Measurements from ENCODE around the gene PPIA. TPM values are rescaled to one million over a fixed set of nuclear protein-coding genes. Genes with fewer than 3 reads are reported as not detected.

Gene PPIA
- total RNA-seq, 4 donors from 2014 or later, result 474 to 1,393 (median 544) TPM

DNA sequence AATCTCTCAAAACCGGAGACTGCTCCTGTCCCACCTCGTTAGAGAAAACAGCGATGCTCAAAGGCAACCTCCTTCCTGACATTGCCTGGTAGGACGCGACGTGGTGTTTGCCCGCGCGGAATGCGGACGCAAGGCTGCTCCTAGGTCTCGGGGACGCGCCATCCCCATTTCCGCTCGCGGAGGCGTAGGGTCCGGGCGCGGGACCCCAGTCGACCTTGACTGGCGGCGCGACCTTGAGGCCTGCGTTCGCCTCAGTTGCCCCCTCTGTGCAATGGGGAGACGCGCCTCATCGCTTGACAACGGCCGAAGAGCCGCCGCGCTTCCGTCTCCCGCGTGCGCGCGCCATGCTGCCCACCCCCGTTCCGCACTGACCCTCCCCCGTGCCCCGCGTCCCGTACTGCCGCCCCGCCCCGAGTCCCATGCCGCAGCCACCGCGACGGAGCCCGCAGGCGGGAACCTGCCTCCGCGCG lies 412 bp upstream of the PPIA start:
- Histone ChIP-seq H3K9me3 (no peaks in the 10 kb centered on the region), H3K36me3 (no peaks in the 10 kb centered on the region), H3K27ac (peak overlapping the region; percentile 96 to 99), H3K27me3 (no peaks in the 10 kb centered on the region), H3K4me1 (no peaks in the 10 kb centered on the region), H3K4me3 (peak overlapping the region; percentile 60 to 97)
- DNase-seq, result no peak
- intact Hi-C loops (cut with DNase I; ENCODE audit: low total_unique reads), result no loop called here
- TF ChIP-seq POLR2A (IDR thresholded peaks at IDR 0.05) (no peak), CTCF (IDR thresholded peaks at IDR 0.05) (peak in 1 of 4 experiments; percentile 22)

DNA sequence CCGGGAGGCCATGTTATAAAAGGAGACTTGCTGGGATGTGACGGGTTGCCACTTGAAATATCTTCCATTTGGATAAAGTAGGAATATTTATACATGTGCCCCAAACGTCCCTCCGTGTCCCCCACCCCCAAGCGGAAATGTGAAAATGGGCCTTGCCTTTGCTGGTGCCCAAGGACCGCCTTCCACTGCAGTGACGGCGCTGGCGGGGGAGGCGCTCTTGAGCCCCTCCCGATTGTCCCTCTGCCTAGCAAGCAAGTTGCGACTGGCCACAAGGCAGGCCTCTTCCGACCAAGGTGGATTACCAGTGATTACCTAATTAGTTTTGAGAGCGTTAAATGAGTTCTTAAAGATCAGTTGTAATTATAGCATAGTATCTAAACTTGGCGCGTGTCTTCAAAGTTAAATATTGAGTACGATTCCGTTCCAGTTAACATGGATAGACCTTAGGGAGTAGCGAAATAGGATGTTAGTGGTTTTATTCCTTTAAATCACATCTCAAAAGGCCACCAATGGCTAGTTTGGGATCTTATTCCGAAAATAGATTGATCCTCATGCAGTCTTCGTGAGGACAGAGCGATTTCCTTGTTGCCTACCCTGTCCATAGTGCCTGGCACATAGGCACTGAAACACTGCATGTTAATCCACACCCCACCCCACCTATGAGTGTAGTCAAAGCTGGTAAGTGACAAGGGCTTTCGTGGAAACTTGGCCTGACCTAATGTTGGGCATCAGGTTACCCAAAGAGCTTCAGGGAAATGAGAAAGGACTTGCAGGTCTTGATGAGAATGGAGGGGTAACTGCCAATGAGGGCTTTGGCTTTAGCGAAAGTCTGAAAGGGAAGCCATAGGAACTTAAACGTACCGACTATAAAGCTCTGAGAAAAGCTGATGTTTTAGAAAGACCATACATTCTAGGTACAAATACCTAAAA lies 1.1 kb downstream of the PPIA start:
- H3K9me3 ChIP-seq, result no peaks in the 10 kb centered on the region
- intact Hi-C loops (cut with DNase I; ENCODE audit: low total_unique reads), result no loop called here
- TF ChIP-seq POLR2A (IDR thresholded peaks at IDR 0.05) (peak in 1 of 2 donors; percentile 56), CTCF (IDR thresholded peaks at IDR 0.05) (peak in 2 of 4 experiments; percentile 32 to 39)
- no peaks in the 10 kb centered on the region for H3K4me1 ChIP-seq
- peak overlapping the region; percentile 60 to 97 for H3K4me3 ChIP-seq
- DNase-seq, result peak; percentile 85 to 86
- H3K36me3 ChIP-seq, result no peaks in the 10 kb centered on the region
- peak overlapping the region; percentile 96 to 99 for H3K27ac ChIP-seq
- H3K27me3 ChIP-seq, result no peaks in the 10 kb centered on the region

- no peak for TF ChIP-seq CTCF (IDR thresholded peaks at IDR 0.05)
- TF ChIP-seq POLR2A (IDR thresholded peaks at IDR 0.05), result no peak
- Histone ChIP-seq H3K36me3 (no peaks in the 10 kb centered on the region), H3K27ac (peak overlapping the region; percentile 96 to 99), H3K27me3 (no peaks in the 10 kb centered on the region), H3K9me3 (no peaks in the 10 kb centered on the region), H3K4me3 (peak overlapping the region in 1 of 2 donors; percentile 97), H3K4me1 (no peaks in the 10 kb centered on the region)
- intact Hi-C loops (cut with DNase I; ENCODE audit: low total_unique reads), result no loop called here
- DNase-seq, result no peak
These were observed 2.3 kb downstream of the PPIA start for GRCh38 chr7:44798649-44799305.

DNA sequence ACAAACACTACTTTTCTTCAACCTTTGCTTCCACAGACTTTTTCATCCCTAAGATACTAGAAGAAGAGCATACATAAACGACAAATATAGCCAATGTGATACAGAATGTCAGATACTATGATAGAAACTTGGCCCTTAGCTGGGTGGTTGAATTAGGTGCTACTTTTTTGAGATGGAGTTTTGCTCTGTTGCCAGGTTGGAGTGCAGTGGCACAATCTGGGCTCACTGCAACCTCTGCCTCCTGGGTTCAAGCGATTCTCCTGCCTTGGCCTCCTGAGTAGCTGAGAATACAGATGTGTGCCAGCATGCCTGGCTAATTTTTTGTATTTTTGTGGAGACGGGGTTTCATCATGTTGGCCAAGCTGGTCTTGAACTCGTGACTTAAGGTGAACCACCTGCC lies 3.5 kb downstream of the PPIA start:
- no peak for TF ChIP-seq CTCF (IDR thresholded peaks at IDR 0.05)
- TF ChIP-seq POLR2A (IDR thresholded peaks at IDR 0.05), result no peak
- Histone ChIP-seq H3K4me3 (no peak overlapping the region), H3K4me1 (no peaks in the 10 kb centered on the region), H3K27me3 (no peaks in the 10 kb centered on the region), H3K9me3 (no peaks in the 10 kb centered on the region), H3K27ac (no peak overlapping the region), H3K36me3 (no peaks in the 10 kb centered on the region)
- intact Hi-C loops (cut with DNase I; ENCODE audit: low total_unique reads), result no loop called here
- no peak for DNase-seq

DNA sequence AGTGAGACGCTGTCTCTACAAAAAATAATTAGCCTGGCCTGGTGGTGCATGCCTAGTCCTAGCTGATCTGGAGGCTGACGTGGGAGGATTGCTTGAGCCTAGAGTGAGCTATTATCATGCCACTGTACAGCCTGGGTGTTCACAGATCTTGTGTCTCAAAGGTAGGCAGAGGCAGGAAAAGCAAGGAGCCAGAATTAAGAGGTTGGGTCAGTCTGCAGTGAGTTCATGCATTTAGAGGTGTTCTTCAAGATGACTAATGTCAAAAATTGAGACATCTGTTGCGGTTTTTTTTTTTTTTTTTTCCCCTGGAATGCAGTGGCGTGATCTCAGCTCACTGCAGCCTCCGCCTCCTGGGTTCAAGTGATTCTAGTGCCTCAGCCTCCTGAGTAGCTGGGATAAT lies 5.4 kb downstream of the PPIA start:
- Histone ChIP-seq H3K4me3 (no peak overlapping the region), H3K36me3 (no peaks in the 10 kb centered on the region), H3K27me3 (no peaks in the 10 kb centered on the region), H3K9me3 (no peaks in the 10 kb centered on the region), H3K4me1 (no peaks in the 10 kb centered on the region), H3K27ac (no peak overlapping the region)
- intact Hi-C loops (cut with DNase I; ENCODE audit: low total_unique reads), result no loop called here
- DNase-seq, result no peak
- TF ChIP-seq POLR2A (IDR thresholded peaks at IDR 0.05), result no peak
- TF ChIP-seq CTCF (IDR thresholded peaks at IDR 0.05), result no peak

Measured in uterus (tissue), 4 donors.